ENCODE measurements around the gene SLC8A1. TPM values are rescaled to one million over a fixed set of nuclear protein-coding genes. Genes with fewer than 3 reads are reported as not detected.

Gene SLC8A1
- total and polyA plus RNA-seq, 12 donors: 0.54 to 128 (median 18.5) TPM

GRCh38 chr2:40225670-40226210 is 226.2 kb downstream of the SLC8A1 start:
- intact Hi-C loops (cut with DNase I): no loop called here

GRCh38 chr2:40224318-40224717 is 227.6 kb downstream of the SLC8A1 start:
- Histone ChIP-seq H3K27ac (no peak overlapping the region), H3K9me3 (replicated peaks in 1 of 3) (no peaks in the 10 kb centered on the region), H3K4me3 (no peak overlapping the region), H3K4me1 (replicated peaks in 1 of 2) (no peaks in the 10 kb centered on the region), H3K36me3 (replicated peaks in 1 of 2) (no peaks in the 10 kb centered on the region), H3K27me3 (no peaks in the 10 kb centered on the region)
- intact Hi-C loops (cut with DNase I): no loop called here
- no peak for TF ChIP-seq CTCF (IDR thresholded peaks at IDR 0.05)
- TF ChIP-seq POLR2A (IDR thresholded peaks at IDR 0.05): no peak
- no peak for DNase-seq
- WGBS, 4 donors: 64 to 75% (median 72%) methylated on average over 4 of the region's 4 CpGs

More at GRCh38 chr2:40225670-40226210, 226.2 kb downstream of the SLC8A1 start:
- TF ChIP-seq CTCF (IDR thresholded peaks at IDR 0.05) (no peak), POLR2A (IDR thresholded peaks at IDR 0.05) (no peak)
- Histone ChIP-seq H3K36me3 (replicated peaks in 1 of 2) (no peaks in the 10 kb centered on the region), H3K4me1 (replicated peaks in 1 of 2) (no peaks in the 10 kb centered on the region), H3K27ac (no peak overlapping the region), H3K27me3 (no peaks in the 10 kb centered on the region), H3K4me3 (no peak overlapping the region), H3K9me3 (replicated peaks in 1 of 3) (no peaks in the 10 kb centered on the region)
- WGBS, 4 donors: 43 to 54% (median 49%) methylated on average over 2 of the region's 2 CpGs
- no peak for DNase-seq

- intact Hi-C loops (cut with DNase I): no loop called here
- Histone ChIP-seq H3K27ac (no peak overlapping the region), H3K9me3 (replicated peaks in 1 of 3) (no peaks in the 10 kb centered on the region), H3K36me3 (replicated peaks in 1 of 2) (no peaks in the 10 kb centered on the region), H3K4me3 (no peak overlapping the region), H3K27me3 (no peaks in the 10 kb centered on the region), H3K4me1 (replicated peaks in 1 of 2) (peaks cover 0 to 4% of the 10 kb centered on the region in 2 donors)
- TF ChIP-seq CTCF (IDR thresholded peaks at IDR 0.05) (no peak), POLR2A (IDR thresholded peaks at IDR 0.05) (no peak)
- WGBS, 4 donors: 57 to 71% (median 65%) methylated on average over 4 of the region's 4 CpGs
- DNase-seq: peak in 2 of 7 donors; percentile 16 to 24
Observed at GRCh38 chr2:40220177-40220925, 231.5 kb downstream of the SLC8A1 start.

GRCh38 chr2:40219141-40219540 is 232.7 kb downstream of the SLC8A1 start:
- Histone ChIP-seq H3K36me3 (replicated peaks in 1 of 2) (no peaks in the 10 kb centered on the region), H3K27ac (no peak overlapping the region), H3K4me3 (no peak overlapping the region), H3K27me3 (no peaks in the 10 kb centered on the region), H3K9me3 (replicated peaks in 1 of 3) (no peaks in the 10 kb centered on the region), H3K4me1 (replicated peaks in 1 of 2) (peaks cover 0 to 4% of the 10 kb centered on the region in 2 donors)
- TF ChIP-seq CTCF (IDR thresholded peaks at IDR 0.05) (no peak), POLR2A (IDR thresholded peaks at IDR 0.05) (no peak)
- WGBS, 4 donors: 91 to 100% (median 98%) methylated on average over 1 of the region's 1 CpG
- intact Hi-C loops (cut with DNase I): loop anchor here (10.0 kb wide), 1 partner anchor 336 kb away; no protein-coding TSS in a partner anchor
- DNase-seq: no peak

All from adrenal gland (tissue), 12 donors.